ENCODE data around the gene ZNF831.

Gene ZNF831

DNA sequence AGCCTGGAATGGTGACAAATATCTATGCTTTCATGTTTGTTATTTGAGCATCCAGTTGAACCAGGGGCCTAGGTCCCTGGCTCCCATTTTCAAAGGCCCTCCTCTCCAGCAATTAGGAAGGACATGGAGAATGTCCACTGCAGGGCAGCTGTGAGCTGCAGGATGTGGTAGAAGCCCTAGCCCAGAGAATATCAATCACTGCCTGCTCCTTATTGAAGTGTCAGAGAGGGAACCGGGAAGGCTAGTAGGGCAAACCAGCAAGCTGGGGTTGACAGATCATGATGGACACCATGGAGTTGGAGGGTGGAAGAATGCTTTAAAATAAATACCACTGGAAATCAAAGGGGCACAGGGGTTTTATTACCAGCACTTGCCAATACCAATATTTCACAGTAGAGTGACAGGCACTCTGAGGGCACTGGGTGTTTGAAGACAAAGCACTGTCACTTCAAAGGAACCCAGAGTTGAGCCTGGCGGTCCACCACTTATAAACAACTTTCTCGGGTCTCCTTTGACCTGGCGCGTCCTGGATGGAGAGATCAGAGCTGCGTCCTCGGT is 47.7 kb downstream of the ZNF831 start:
- TF ChIP-seq CTCF (IDR thresholded peaks at IDR 0.05), result no peak
- no peaks in the 10 kb centered on the region for H3K36me3 ChIP-seq
- no peak overlapping the region for H3K27ac ChIP-seq

GRCh38 chr20:59214073-59214472 is 50.5 kb downstream of the ZNF831 start:
- no peak overlapping the region for H3K27ac ChIP-seq
- peaks cover 14 to 20% of the 10 kb centered on the region in 2 experiments for H3K4me1 ChIP-seq (ENCODE audit: control insufficient read depth in 1 of 2, insufficient read depth in 1 of 2, low read depth in 1 of 2, low read length in 1 of 2)
- TF ChIP-seq CTCF (IDR thresholded peaks at IDR 0.05), result no peak
- no peaks in the 10 kb centered on the region for H3K27me3 ChIP-seq
- no peaks in the 10 kb centered on the region for H3K9me3 ChIP-seq
- H3K36me3 ChIP-seq, result no peaks in the 10 kb centered on the region
- H3K4me3 ChIP-seq (ENCODE audit: low read depth in 1 of 2, low read length in 1 of 2), result no peak overlapping the region

More for the DNA sequence above, 47.7 kb downstream of the ZNF831 start:
- no peaks in the 10 kb centered on the region for H3K27me3 ChIP-seq
- no peaks in the 10 kb centered on the region for H3K9me3 ChIP-seq
- H3K4me3 ChIP-seq (ENCODE audit: low read depth in 1 of 2, low read length in 1 of 2), result no peak overlapping the region
- H3K4me1 ChIP-seq (ENCODE audit: control insufficient read depth in 1 of 2, insufficient read depth in 1 of 2, low read depth in 1 of 2, low read length in 1 of 2), result peaks cover 0 to 6% of the 10 kb centered on the region in 2 experiments

GRCh38 chr20:59214606-59215547 is 51.3 kb downstream of the ZNF831 start:
- Histone ChIP-seq H3K36me3 (no peaks in the 10 kb centered on the region), H3K27ac (no peak overlapping the region), H3K4me3 (ENCODE audit: low read depth in 1 of 2, low read length in 1 of 2) (no peak overlapping the region), H3K9me3 (no peaks in the 10 kb centered on the region), H3K4me1 (ENCODE audit: control insufficient read depth in 1 of 2, insufficient read depth in 1 of 2, low read depth in 1 of 2, low read length in 1 of 2) (peaks cover 14% of the 10 kb centered on the region in 2 experiments), H3K27me3 (no peaks in the 10 kb centered on the region)
- no peak for TF ChIP-seq CTCF (IDR thresholded peaks at IDR 0.05)

- Histone ChIP-seq H3K9me3 (no peaks in the 10 kb centered on the region), H3K36me3 (no peaks in the 10 kb centered on the region), H3K4me3 (ENCODE audit: low read depth in 1 of 2, low read length in 1 of 2) (no peak overlapping the region)
Observed at GRCh38 chr20:59217173-59217572, 53.6 kb downstream of the ZNF831 start.

DNA sequence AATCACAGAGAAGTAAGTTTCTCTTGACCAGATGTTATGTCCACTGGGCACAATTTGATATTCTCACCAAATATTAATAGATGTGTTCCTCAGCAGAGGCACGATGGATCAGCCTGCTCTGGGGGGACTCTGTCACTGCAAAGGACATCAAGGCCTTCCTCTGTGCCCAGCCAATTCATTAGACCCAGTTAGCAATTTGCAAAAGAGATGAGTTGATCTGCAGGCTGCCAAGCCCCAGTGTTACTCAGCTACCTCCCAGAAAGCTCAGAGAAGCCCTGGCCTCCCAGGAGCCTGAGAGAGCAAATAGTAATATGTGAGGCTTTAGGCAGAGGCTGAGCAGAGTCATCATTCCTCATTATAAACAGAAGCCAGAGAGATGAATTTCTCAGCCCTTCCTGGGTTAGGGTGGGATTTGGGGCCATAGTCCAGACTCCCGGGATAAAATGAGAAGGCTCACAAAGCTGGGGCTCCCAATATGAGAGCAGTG is 54.2 kb downstream of the ZNF831 start:
- TF ChIP-seq CTCF (IDR thresholded peaks at IDR 0.05), result no peak

More at GRCh38 chr20:59217173-59217572, 53.6 kb downstream of the ZNF831 start:
- H3K4me1 ChIP-seq (ENCODE audit: control insufficient read depth in 1 of 2, insufficient read depth in 1 of 2, low read depth in 1 of 2, low read length in 1 of 2), result peaks cover 14 to 18% of the 10 kb centered on the region in 2 experiments
- H3K27me3 ChIP-seq, result peaks cover 12% of the 10 kb centered on the region
- H3K27ac ChIP-seq, result no peak overlapping the region
- TF ChIP-seq CTCF (IDR thresholded peaks at IDR 0.05), result no peak

More for the DNA sequence above, 54.2 kb downstream of the ZNF831 start:
- no peaks in the 10 kb centered on the region for H3K36me3 ChIP-seq
- H3K9me3 ChIP-seq, result no peaks in the 10 kb centered on the region
- H3K27me3 ChIP-seq, result peaks cover 17% of the 10 kb centered on the region
- no peak overlapping the region for H3K4me3 ChIP-seq (ENCODE audit: low read depth in 1 of 2, low read length in 1 of 2)
- peaks cover 19 to 23% of the 10 kb centered on the region in 2 experiments for H3K4me1 ChIP-seq (ENCODE audit: control insufficient read depth in 1 of 2, insufficient read depth in 1 of 2, low read depth in 1 of 2, low read length in 1 of 2)
- no peak overlapping the region for H3K27ac ChIP-seq
